ENCODE results near the gene TFAP2A.

Gene TFAP2A

DNA sequence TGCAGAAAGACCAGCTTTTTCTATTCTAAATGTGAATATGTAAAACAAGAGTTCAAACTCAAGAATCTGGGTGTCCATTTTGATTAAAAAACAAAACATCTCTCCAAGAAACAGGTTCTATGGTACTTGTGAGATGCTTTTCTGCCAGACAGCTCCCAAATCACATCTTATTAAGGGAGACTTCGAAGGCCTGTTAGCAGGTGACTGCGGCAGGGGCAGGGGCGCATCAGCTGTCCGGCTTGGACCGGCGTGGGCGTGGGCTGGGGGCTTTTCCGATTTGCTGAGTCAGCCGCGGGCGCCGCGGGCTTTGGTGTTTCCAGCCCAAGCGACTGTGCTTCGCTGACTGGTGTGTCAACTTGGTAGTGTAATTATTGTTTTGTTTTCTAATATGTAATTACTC is 32.6 kb downstream of the TFAP2A start:
- no peak for DNase-seq

DNA sequence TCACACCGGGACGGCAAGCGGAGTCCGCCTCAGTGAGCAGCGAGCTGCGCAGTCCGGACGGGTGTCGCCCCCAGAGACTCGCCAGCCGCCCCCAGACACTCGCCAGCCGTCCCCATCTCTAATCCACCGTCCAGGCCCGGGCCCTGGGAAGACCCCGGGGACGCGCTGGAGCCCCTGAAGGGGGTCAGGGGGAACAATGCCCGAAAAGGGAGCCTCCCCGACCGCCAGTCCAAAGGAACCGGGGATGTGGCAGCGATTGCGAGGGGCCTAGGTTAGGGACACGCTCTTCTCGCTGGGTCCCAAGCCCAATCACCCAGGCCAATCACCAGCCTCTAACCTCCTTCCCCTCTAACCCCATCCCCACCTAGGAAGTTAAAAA is 33.1 kb downstream of the TFAP2A start:
- no peak for DNase-seq

DNA sequence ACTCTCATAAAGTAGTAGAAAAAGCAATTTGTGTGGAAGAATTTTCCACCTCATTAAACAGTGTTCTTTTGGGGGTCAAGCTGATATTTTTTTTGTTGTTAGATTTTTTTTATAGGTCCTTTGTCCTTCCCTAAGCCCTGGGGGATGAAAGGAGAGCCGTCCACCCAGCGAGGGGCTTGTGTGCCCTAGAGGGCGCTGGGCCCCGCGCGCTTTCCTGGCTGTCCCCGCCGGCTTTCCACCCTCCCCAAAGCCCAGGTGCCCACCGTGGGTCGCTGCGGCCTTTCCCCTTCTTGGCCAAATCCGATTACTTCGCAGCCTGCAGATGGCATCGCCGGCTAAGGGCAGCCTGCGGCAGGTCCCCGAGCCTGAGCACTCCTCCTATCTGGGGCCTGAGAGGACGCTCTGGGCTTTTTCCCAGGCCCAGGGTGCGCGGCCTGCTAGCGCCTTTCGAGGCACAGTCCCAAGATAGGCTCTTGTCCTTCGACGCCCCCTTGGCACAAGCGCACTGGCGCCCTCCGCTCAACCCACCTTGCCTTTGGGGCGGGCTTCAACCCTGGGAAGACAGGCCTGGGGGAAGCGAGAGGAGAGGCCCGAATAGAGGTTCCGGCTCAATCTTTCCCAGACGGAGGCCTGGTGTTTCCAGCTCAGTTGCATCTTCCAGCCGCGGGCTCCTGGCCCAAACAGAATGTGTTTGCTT is 33.6 kb downstream of the TFAP2A start:
- no peak for DNase-seq

DNA sequence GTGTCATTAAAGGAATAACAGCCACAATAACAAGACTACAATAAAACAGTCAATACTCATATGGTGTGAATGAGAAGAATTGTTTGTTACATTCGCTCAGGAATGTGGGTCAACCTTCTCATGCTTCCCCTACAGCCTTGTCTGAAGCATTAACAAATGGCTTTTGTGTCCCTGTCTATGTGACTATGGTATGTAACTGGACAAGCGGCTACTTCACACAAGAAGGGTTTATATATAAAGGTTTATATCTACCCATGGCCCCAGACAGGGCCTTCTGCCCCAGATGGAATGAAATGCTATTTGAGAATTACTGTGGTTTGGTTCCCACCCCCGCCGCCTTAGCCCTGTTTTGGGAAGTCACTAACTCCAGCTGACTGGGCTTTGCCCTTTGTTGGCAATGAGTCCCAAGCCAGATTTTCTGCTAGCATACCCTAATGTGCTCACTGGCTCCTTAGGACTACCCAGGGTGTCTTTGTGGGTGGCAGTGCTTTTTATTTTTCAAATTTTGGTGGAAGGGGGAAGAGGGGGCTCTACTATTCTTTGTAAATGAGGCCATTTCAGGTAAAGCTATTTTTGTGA is 39.4 kb downstream of the TFAP2A start:
- DNase-seq = no peak

DNA sequence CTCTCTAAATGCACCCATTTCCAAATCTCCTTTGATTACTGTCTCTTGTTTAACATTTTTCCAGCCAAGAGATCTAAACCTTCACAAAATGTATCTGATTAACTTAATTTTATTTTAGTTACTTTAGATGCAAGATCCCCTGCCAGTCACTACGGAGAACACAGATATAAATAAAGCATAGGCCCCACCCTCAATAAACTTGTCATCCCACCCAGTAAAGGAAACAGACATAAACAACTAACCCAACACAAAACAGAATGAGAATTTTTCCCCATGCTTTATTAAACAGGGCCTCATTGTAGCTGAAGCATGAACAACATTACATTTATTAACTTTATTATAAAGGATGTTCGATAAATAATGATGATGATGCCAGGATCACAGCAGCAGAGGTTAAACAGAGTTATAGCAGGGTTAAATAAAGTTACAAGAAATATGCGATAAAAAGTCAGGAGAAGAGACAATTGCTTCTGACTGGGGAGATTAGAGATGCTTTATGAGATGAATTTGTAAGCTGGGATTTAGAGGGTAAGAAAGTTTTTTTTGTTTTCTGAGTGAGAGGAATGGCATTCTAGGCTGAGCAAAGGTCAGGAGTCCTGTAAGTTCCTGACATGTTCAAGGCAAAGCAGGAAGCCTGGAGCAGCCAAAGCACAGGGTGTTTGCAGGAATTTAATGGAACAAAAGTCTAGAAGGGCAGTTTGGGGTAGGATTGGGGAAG is 41.1 kb downstream of the TFAP2A start:
- DNase-seq = no peak

DNA sequence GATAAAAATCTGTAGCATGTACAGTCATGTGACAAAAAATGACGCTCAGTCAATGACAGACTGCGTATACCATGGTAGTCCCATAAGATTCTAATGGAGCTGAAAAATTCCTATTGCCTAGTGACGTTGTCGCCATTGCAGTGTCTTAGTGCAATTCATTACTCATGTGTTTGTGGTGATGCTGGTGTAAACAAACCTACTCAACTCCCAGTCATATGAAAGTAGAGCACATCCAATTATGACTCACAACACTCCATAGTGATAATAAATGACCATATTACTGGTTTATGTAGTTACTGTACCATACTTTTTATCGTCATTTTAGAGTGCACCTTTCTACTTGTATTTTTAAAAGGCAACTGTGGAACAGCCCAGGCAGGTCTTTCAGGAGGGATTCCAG is 45.0 kb downstream of the TFAP2A start:
- no peak for DNase-seq

DNA sequence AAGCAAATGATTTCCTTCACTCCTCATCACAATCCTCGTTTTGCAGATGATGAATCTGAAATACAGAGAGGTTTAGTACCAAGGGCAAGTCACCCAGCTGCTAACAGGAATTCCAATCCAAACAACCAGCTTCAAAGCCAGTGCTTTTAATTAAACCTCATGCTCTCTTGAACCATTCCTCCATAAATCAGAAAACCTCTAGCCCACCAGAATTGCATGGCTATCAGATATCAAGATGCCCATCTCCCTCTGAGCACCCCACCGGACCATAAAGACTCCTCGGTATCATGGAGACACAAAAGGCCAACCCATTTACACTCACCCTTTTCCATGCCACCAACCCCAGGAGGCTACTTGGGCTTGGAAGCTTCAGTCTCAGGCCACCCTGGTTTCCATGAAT is 46.0 kb downstream of the TFAP2A start:
- no peak for DNase-seq

DNA sequence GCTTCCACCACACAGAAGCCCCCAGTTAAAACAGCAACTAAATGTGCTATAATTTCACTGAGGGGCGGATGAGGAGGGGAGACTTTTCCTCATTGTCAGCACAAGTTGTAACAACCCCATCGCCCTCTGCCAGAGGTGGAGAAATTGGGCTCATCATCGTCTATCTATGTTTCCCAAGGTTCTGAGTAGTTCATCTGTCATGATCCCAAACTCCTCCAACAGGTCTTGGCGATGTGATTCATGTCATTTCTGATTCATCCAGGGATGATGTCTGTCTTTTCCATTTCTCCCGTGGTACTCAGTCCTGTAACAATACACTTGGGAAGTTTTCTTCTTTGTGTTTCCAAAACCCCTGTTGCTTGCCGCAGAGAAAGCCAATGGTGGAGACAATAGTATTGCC is 51.0 kb downstream of the TFAP2A start:
- DNase-seq = no peak

DNA sequence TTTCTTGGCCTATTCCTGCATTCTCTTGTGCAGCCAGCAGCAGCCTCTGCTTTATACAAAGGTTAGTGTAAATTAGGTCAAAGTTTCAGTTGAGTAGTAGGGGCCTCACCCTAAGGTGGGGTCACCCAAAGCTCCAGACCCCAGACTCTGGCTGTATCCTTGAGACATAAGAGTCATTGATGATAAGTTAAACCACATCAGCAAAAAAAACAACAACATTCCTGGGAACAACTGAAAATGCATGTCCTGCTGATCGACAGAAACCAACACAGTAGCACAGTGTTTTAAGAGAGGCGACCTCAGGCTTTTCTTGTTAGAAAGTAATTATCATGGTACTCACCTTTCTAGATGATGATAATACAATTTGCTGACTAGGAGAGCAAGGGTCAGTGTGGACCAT is 52.6 kb downstream of the TFAP2A start:
- no peak for DNase-seq

DNA sequence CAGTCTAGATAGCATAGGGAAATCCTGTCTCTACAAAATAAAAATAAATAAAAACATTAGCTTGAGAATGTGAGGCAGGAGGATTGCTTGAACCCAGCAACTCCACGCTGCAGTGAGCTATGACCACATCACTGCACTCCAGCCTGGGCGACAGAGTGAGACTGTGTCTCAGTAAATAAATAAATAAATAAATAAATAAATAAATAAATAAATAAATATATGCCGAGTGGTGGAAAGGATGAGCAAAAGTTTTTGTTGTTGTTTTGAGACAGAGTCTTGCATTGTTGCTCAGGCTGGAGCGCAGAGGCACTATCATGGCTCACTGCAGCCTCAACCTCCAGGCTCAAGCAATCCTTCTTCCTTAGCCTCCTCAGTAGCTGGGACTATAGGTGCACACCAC is 53.4 kb downstream of the TFAP2A start:
- no peak for DNase-seq

DNA sequence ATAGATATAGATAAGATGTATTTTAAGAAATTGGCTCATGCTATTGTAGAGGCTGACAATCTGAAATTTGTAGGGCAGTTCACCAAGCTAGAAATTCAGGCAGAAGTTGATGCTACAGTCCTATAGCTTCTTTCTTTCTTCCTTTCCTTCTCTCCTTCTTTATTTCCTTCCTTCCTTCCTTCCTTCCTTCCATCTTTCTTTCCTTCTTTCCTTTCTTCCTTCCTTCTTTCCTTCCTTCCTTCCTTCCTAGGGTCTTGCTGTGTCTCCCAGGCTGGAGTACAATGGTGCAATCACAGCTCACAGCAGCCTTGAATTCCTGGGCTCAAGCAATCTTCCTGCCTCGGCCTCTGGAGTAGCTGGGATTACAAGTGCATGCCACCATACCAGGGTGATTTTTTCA is 55.3 kb downstream of the TFAP2A start:
- no peak for DNase-seq

DNA sequence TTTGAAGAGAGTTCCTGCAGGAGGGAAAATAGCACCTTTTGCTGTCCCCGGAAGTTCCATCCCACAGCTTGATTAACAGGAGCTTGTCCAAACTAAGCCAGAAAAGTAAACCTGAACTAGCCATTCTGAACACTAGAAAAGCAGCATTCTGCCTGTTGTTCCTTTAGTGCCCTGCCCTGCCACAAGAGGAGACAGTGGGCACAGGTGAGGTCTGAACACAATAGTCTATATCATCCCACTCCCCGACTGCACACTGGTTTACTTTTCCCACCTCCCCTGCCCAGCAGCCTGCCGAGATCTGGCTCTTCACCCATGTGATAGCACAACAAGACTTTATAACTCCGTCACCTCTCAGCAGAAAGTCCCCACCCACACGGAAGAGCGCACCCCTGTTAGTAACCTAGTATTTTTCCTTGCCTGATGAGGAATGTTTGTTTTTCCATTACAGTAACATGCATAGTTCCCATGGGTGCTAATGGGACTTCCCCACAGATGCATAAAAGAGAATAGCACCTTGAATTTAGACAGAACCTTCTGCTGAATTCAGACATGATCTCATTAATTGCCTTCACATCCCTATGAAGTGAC is 59.7 kb downstream of the TFAP2A start:
- no peak for DNase-seq

DNA sequence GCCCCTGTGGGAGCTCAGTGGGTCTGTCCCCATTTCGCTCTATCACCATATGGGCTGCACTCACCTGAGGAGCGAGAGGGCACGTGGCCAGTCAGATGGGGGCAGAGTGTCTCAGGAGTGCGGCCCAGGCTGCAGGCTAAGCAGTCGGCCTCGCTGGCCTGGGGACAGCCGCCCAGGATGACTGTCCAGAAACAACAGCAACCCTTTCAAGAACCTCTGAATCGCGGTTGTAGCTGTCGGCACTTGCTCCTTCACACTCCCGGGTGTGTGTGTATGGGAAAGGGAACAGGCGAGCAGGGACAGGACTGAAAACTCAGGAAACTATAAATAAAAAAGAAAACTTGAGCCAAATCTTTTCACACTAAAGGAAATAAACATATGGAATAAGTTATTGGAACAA is 63.1 kb downstream of the TFAP2A start:
- no peak for DNase-seq

DNA sequence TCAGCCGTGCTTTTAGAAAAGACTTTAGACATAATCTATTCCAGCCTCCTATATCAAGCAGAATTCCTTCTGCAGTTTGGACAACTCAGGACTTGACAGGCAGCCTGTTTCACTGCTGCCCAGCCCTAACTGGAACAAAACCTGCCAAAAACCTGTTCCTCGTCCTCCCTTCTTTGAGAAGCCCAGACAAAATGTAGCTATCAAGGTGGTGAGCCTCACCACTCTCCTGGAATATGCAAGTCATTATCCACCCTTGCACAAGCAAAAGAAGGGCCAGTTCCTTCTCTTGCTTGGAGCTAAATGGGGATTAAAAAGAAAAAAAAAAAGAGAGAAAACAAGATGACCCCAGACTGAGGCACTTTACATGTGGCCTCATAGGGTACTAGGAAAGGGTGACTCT is 64.2 kb downstream of the TFAP2A start:
- DNase-seq = no peak

DNA sequence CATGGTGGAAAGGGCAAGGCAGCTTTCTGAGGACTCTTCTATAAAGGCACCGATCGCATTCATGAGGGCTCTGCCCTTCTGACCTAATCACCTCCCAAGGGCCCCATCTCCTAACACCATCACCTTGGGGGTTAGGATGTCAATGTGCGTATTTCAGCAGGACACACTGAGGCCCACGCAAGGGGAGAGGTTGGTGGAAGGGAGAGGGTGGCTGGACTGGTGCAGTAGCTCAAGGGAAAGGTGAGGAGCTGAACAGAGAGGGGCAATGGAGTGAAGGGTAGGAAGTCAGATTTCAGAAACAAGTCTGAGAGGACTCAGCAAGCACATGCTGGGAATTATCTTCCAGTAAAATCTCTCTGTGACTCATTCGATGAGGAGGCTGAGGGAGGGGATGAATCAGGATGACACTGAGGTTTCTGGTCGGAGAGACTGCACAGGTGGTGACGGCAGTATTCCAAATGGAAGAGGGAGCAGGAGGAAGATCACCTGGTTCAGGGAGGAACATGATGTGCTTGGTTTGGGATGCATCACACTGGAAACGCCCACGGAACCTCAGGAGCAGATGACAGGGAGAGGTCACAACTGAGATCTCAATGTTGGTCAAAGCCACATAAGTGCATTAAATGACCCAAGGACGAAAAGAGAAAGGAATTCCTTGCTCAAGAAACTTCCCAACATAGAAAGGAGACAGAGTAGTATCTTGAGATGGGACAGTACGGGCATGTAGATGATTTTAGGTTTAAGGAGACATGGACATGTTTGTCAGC is 67.1 kb downstream of the TFAP2A start:
- no peak for DNase-seq
